Stimulated activated CD4-positive, alpha-beta T cell treated with anti-CD3 and anti-CD28 coated beads, Interleukin-2, amount 100 ng/mL, for 24 hours (primary cell): ENCODE results near the gene CARD14.
"Not testable (repeated sequence)": the region's sequence is repeated elsewhere in the genome, so short reads cannot be mapped to it uniquely, and the experiment has no call there.

Experiments
- DNase-seq, 2 donors: peaks; one replicate each; pipeline ENCODE4 v3.0.0-alpha.2; 2020

The CARD14 gene

DNA sequence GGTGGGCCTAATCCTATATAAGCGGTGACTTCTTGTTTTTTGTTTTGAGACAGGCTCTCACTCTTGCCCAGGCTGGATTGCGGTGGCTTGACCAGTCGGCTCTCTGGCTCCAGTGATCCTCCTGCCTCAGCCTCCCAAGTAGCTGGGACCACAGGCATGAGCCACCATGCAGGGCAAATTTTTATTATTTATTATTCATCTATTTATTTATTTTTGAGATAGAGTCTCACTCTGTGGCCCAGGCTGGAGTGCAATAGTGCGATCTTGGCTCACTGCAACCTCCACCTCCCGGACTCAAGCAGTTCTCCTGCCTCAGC is 86.2 kb downstream of the CARD14 start:
- DNase-seq = no peak

- no peak for DNase-seq
Measured at GRCh38 chr17:80257716-80258213, 87.9 kb downstream of the CARD14 start.

DNA sequence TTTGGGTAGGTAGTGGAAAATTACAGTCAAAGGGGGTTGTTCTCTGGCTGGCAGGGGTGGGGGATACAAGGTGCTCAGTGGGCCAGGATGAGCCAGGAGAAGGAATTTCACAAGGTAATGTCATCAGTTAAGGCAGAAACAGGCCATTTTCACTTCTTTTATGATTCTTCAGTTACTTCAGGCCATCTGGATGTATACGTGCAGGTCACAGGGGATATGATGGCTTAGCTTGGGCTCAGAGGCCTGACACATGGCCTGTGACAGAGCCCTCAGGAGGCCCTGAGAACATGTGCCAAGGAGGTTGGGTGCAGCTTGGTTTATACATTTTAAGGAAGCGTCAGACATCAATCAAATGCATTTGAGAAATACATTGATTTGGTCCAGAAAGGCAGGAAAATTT is 88.5 kb downstream of the CARD14 start:
- DNase-seq = not testable (repeated sequence)
